ENCODE results near the gene AGRN.
"Not testable (repeated sequence)": the region's sequence is repeated elsewhere in the genome, so short reads cannot be mapped to it uniquely, and the experiment has no call there.

Gene AGRN

GRCh38 chr1:1020000-1020404 lies at the start of gene AGRN:
AGRN (plus strand) TSS chr1:1020120; CDS start chr1:1020173, 53 bp downstream.
- no peak for DNase-seq (ENCODE audit: low spot score)

- DNase-seq (ENCODE audit: low spot score): no peak
Observed at GRCh38 chr1:970242-970972, 49.5 kb upstream of the AGRN start.

- DNase-seq (ENCODE audit: low spot score): no peak
Observed at GRCh38 chr1:970973-971730, 48.8 kb upstream of the AGRN start.

- no peak for DNase-seq (ENCODE audit: low spot score)
Observed at GRCh38 chr1:971751-972506, 48.0 kb upstream of the AGRN start.

- DNase-seq (ENCODE audit: low spot score): no peak
Observed at GRCh38 chr1:972726-973458, 47.0 kb upstream of the AGRN start.

GRCh38 chr1:973459-974292 lies 46.2 kb upstream of the AGRN start:
- no peak for DNase-seq (ENCODE audit: low spot score)

GRCh38 chr1:974293-974640 lies 45.7 kb upstream of the AGRN start:
- DNase-seq (ENCODE audit: low spot score): no peak

GRCh38 chr1:974687-975328 lies 45.1 kb upstream of the AGRN start:
- no peak for DNase-seq (ENCODE audit: low spot score)

- no peak for DNase-seq (ENCODE audit: low spot score)
Observed at GRCh38 chr1:975365-975764, 44.6 kb upstream of the AGRN start.

GRCh38 chr1:975896-976683 lies 43.8 kb upstream of the AGRN start:
- DNase-seq (ENCODE audit: low spot score): peak; percentile 72

GRCh38 chr1:976791-977190 lies 43.1 kb upstream of the AGRN start:
- not testable (repeated sequence) for DNase-seq (ENCODE audit: low spot score)

- no peak for DNase-seq (ENCODE audit: low spot score)
Observed at GRCh38 chr1:978069-978834, 41.7 kb upstream of the AGRN start.

GRCh38 chr1:978835-979743 lies 40.8 kb upstream of the AGRN start:
- DNase-seq (ENCODE audit: low spot score): no peak

GRCh38 chr1:979744-980072 lies 40.2 kb upstream of the AGRN start:
- DNase-seq (ENCODE audit: low spot score): no peak

- DNase-seq (ENCODE audit: low spot score): no peak
Observed at GRCh38 chr1:980137-980571, 39.8 kb upstream of the AGRN start.

GRCh38 chr1:980602-981395 lies 39.1 kb upstream of the AGRN start:
- DNase-seq (ENCODE audit: low spot score): no peak

GRCh38 chr1:981491-981954 lies 38.4 kb upstream of the AGRN start:
- DNase-seq (ENCODE audit: low spot score): no peak
